WTC11 (cell line): ENCODE results near the gene FAM114A1. TPM values are rescaled to one million over a fixed set of nuclear protein-coding genes. Genes with fewer than 3 reads are reported as not detected.
"Not testable (repeated sequence)": the region's sequence is repeated elsewhere in the genome, so short reads cannot be mapped to it uniquely, and the experiment has no call there.

Experiments used
- ATAC-seq: fragments of 200-7000 bp; cut with Tn5 transposase; 2 replicates; pipeline ENCODE4 v1.10.0; 2021; ENCODE audit warnings: mild to moderate bottlenecking, moderate library complexity
- CTCF ChIA-PET: fragments of 300-600 bp; sonication (Branson Sonifier 250); formaldehyde crosslinking; loops from one replicate; lab custom pipeline; 2021; ENCODE audit warnings: antibody characterized with exemption; lab: Charles Lee
- POLR2A ChIA-PET: fragments of 350-600 bp; sonication (Branson Sonifier 250); formaldehyde crosslinking; loops from one replicate; lab custom pipeline; 2021; ENCODE audit warnings: antibody characterized with exemption; lab: Charles Lee
- DNase-seq: peaks from one replicate; pipeline ENCODE4 v3.0.0; 2021; ENCODE audit warnings: low spot score
- H3K27ac Mint-ChIP-seq: 2 replicates; pipeline ENCODE4 v1.8.0; 2021; ENCODE audit warnings: mixed read lengths
- H3K27me3 Mint-ChIP-seq: 2 replicates; pipeline ENCODE4 v1.8.0; 2021; ENCODE audit warnings: low read depth, mild to moderate bottlenecking, moderate library complexity, mixed read lengths
- H3K36me3 Mint-ChIP-seq: 2 replicates; pipeline ENCODE4 v1.8.0; 2021; ENCODE audit warnings: mixed read lengths
- H3K4me1 Mint-ChIP-seq: 2 replicates; pipeline ENCODE4 v1.8.0; 2022; ENCODE audit warnings: mixed read lengths
- H3K4me3 Mint-ChIP-seq: 2 replicates; pipeline ENCODE4 v1.8.0; 2021; ENCODE audit warnings: mild to moderate bottlenecking, moderate library complexity, mixed read lengths
- H3K9me3 Mint-ChIP-seq: 2 replicates; pipeline ENCODE4 v1.8.0; 2021; ENCODE audit warnings: mixed read lengths
- AR ChIP-seq: fragments of 250-450 bp; sonication (Bioruptor Pico); IDR thresholded peaks from 2 replicates; pipeline ENCODE4 v1.9.0; 2021; ENCODE audit warnings: mild to moderate bottlenecking
- ATF1 ChIP-seq: sonication (generic); formaldehyde crosslinking; IDR thresholded peaks from 2 replicates; pipeline ENCODE4 v1.8.1; 2023; ENCODE audit warnings: mild to moderate bottlenecking, moderate library complexity, missing genetic modification reagents
- ATF6 ChIP-seq: sonication (generic); formaldehyde crosslinking; IDR thresholded peaks from 2 replicates; pipeline ENCODE4 v1.8.1; 2023; ENCODE audit warnings: mild to moderate bottlenecking, missing genetic modification reagents
- GRHL2 ChIP-seq: fragments of 250-450 bp; sonication (Bioruptor Pico); IDR thresholded peaks from 2 replicates; pipeline ENCODE4 v1.8.0; 2022; ENCODE audit warnings: mild to moderate bottlenecking, moderate library complexity; ENCODE audit not compliant: insufficient replicate concordance, severe bottlenecking
- MXD4 ChIP-seq: fragments of 250-450 bp; sonication (Bioruptor Pico); IDR thresholded peaks from 2 replicates; pipeline ENCODE4 v1.8.0; 2021; ENCODE audit warnings: mild to moderate bottlenecking, moderate library complexity, borderline replicate concordance
- NR1H2 ChIP-seq: sonication (generic); formaldehyde crosslinking; IDR thresholded peaks from 2 replicates; pipeline ENCODE4 v1.9.0; 2021; ENCODE audit warnings: mild to moderate bottlenecking, moderate library complexity, missing genetic modification reagents
- TCF7 ChIP-seq: sonication (generic); formaldehyde crosslinking; IDR thresholded peaks from 2 replicates; pipeline ENCODE4 v1.8.0; 2022; ENCODE audit warnings: mild to moderate bottlenecking, low read depth, missing genetic modification reagents, moderate library complexity
- USF1 ChIP-seq: sonication (generic); formaldehyde crosslinking; IDR thresholded peaks from 2 replicates; pipeline ENCODE4 v1.8.0; 2022; ENCODE audit warnings: mild to moderate bottlenecking, missing genetic modification reagents
- USF2 ChIP-seq: sonication (generic); formaldehyde crosslinking; IDR thresholded peaks from 2 replicates; pipeline ENCODE4 v1.8.1; 2023; ENCODE audit warnings: mild to moderate bottlenecking, missing genetic modification reagents, moderate library complexity
- ZNF263 ChIP-seq: sonication (generic); formaldehyde crosslinking; IDR thresholded peaks from 2 replicates; pipeline ENCODE4 v1.8.1; 2022; ENCODE audit warnings: low read depth, mild to moderate bottlenecking, moderate library complexity, missing genetic modification reagents
- ZSCAN18 ChIP-seq: fragments of 250-450 bp; sonication (Bioruptor Pico); IDR thresholded peaks from 2 replicates; pipeline ENCODE4 v2.1.2; 2022; ENCODE audit warnings: mild to moderate bottlenecking, moderate library complexity
- total RNA-seq: library from RNA; stranded (reverse); gene quantifications from 3 replicates; pipeline ENCODE4 v1.2.3, GENCODE V29; 2021
- TF ChIP-seq, protein P1 (sequence below): sonication (generic); formaldehyde crosslinking; IDR thresholded peaks from 2 replicates; pipeline ENCODE4 v1.8.1; 2023; ENCODE audit warnings: mild to moderate bottlenecking, missing genetic modification reagents, moderate library complexity

FAM114A1 gene
- total RNA-seq, 1 experiment from 2014 or later = 17.6 TPM

- Mint-ChIP-seq H3K27me3 (no peaks in the 10 kb centered on the region), H3K36me3 (no peaks in the 10 kb centered on the region), H3K27ac (peak overlapping the region; percentile 59; the same call in 1 of the 2 replicates), H3K9me3 (no peaks in the 10 kb centered on the region), H3K4me1 (peaks cover 9% of the 10 kb centered on the region), H3K4me3 (no peak overlapping the region)
- POLR2A ChIA-PET = interaction anchor here (0.7 kb wide), 1 partner anchor 48 kb away, joined by 3 read pairs; no protein-coding TSS in a partner anchor
- no peak for DNase-seq
- no peak for ATAC-seq
- CTCF ChIA-PET = interaction anchor here (0.5 to 1.2 kb wide), 2 partner anchors 196 to 1943 kb away, joined by 3 read pairs; no protein-coding TSS in a partner anchor
- TF ChIP-seq USF1 (CRISPR knock-in tag) (no peak), ZSCAN18 (no peak), MXD4 (CRISPR knock-in tag) (no peak), ATF1 (CRISPR knock-in tag) (no peak), NR1H2 (no peak), TCF7 (CRISPR knock-in tag) (no peak), GRHL2 (CRISPR knock-in tag) (no peak), AR (no peak), ATF6 (CRISPR knock-in tag) (no peak), ZNF263 (CRISPR knock-in tag) (no peak), USF2 (CRISPR knock-in tag) (no peak)
- TF ChIP-seq, protein P1, sequence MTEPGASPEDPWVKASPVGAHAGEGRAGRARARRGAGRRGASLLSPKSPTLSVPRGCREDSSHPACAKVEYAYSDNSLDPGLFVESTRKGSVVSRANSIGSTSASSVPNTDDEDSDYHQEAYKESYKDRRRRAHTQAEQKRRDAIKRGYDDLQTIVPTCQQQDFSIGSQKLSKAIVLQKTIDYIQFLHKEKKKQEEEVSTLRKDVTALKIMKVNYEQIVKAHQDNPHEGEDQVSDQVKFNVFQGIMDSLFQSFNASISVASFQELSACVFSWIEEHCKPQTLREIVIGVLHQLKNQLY (CRISPR knock-in tag) = no peak
Observed at GRCh38 chr4:38985410-38986100, 117.9 kb downstream of the FAM114A1 start.

- no peak overlapping the region for H3K27ac Mint-ChIP-seq
- no peak overlapping the region for H3K4me3 Mint-ChIP-seq
- H3K27me3 Mint-ChIP-seq = no peaks in the 10 kb centered on the region
- no peak for DNase-seq
- no peaks in the 10 kb centered on the region for H3K36me3 Mint-ChIP-seq
- ATAC-seq = no peak
- no peaks in the 10 kb centered on the region for H3K9me3 Mint-ChIP-seq
- no peak for TF ChIP-seq AR
- TF ChIP-seq, all 79 proteins: peak for 0
- ChIA-PET CTCF (interaction anchor here (1.4 kb wide), 1 partner anchor 148 kb away, joined by 4 read pairs; no protein-coding TSS in a partner anchor), POLR2A (no interaction called here)
- H3K4me1 Mint-ChIP-seq = peaks cover 9% of the 10 kb centered on the region
Observed at GRCh38 chr4:38987491-38987890, 119.9 kb downstream of the FAM114A1 start.

DNA sequence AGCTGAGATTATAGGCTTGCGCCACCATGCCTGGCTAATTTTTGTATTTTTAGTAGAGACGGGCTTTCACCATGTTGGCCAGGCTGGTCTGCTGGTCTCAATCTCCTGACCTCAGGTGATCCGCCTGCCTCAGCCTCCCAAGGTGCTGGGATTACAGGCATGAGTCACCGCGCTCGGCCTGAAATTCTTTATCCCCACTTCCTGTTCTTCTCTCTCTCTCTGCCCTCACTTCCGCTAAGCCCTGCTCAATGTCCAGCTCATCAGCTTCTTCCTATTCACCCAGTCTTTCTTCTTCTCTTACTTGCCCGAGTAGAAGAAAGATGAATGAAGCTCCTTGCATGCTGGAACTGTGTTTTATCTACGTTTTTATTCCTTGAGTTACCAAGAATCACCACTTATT is 120.7 kb downstream of the FAM114A1 start:
- CTCF ChIA-PET = interaction anchor here (1.4 kb wide), 1 partner anchor 147 kb away, joined by 4 read pairs; no protein-coding TSS in a partner anchor
- peak; percentile 63; the same call in 1 of the 2 replicates for ATAC-seq

More for the DNA sequence above, 120.7 kb downstream of the FAM114A1 start:
- H3K27ac Mint-ChIP-seq, H3K4me3 Mint-ChIP-seq, DNase-seq, POLR2A ChIA-PET, H3K27me3 Mint-ChIP-seq, H3K4me1 Mint-ChIP-seq, H3K36me3 Mint-ChIP-seq, H3K9me3 Mint-ChIP-seq: not testable (repeated sequence)
